SKM-1 (cell line): ENCODE measurements around the gene ACSM2B.
"Not testable (repeated sequence)": the region's sequence is repeated elsewhere in the genome, so short reads cannot be mapped to it uniquely, and the experiment has no call there.

Experiments used
- DNase-seq: peaks from one replicate; lab custom pipeline; 2025; ENCODE audit not compliant: unreplicated experiment; lab: John Stamatoyannopoulos, UW

The ACSM2B gene

GRCh38 chr16:20576145-20576544, at the start of gene ACSM2B:
ACSM2B (minus strand) TSS chr16:20576367; CDS start chr16:20564845, 11,522 bp downstream.
- DNase-seq, result not testable (repeated sequence)

GRCh38 chr16:20624882-20625807, 49.0 kb upstream of the ACSM2B start:
- DNase-seq, result no peak

GRCh38 chr16:20624205-20624604, 48.0 kb upstream of the ACSM2B start:
- no peak for DNase-seq

- no peak for DNase-seq
These were observed 46.3 kb upstream of the ACSM2B start for GRCh38 chr16:20622498-20622870.

GRCh38 chr16:20621406-20621805, 45.2 kb upstream of the ACSM2B start:
- DNase-seq, result no peak

- no peak for DNase-seq
These were observed 44.6 kb upstream of the ACSM2B start for GRCh38 chr16:20620770-20621169.

- DNase-seq, result no peak
These were observed 43.8 kb upstream of the ACSM2B start for GRCh38 chr16:20620003-20620402.

GRCh38 chr16:20617271-20617670, 41.1 kb upstream of the ACSM2B start:
- DNase-seq, result no peak

- DNase-seq, result no peak
These were observed 38.3 kb upstream of the ACSM2B start for GRCh38 chr16:20614186-20615141.

- DNase-seq, result no peak
These were observed 37.5 kb upstream of the ACSM2B start for GRCh38 chr16:20613481-20614185.

- DNase-seq, result no peak
These were observed 36.6 kb upstream of the ACSM2B start for GRCh38 chr16:20612551-20613480.

- no peak for DNase-seq
These were observed 35.9 kb upstream of the ACSM2B start for GRCh38 chr16:20611975-20612481.

- DNase-seq, result no peak
These were observed 35.3 kb upstream of the ACSM2B start for GRCh38 chr16:20611350-20611902.

GRCh38 chr16:20610892-20611349, 34.8 kb upstream of the ACSM2B start:
- no peak for DNase-seq

- DNase-seq, result no peak
These were observed 34.2 kb upstream of the ACSM2B start for GRCh38 chr16:20610211-20610891.

- DNase-seq, result not testable (repeated sequence)
These were observed 26.0 kb upstream of the ACSM2B start for GRCh38 chr16:20602205-20602604.

- not testable (repeated sequence) for DNase-seq
These were observed 23.3 kb upstream of the ACSM2B start for GRCh38 chr16:20599475-20599874.

GRCh38 chr16:20598832-20599469, 22.8 kb upstream of the ACSM2B start:
- no peak for DNase-seq
